Activated naive CD8-positive, alpha-beta T cell treated with anti-CD3 and anti-CD28 coated beads, Interleukin-2, amount 10 ng/mL, durations not matched to agents 7 days and 5 days (primary cell): ENCODE measurements around the gene ZKSCAN4. TPM values are rescaled to one million over a fixed set of nuclear protein-coding genes. Genes with fewer than 3 reads are reported as not detected.
A peak's percentile ranks its signal among the peaks of the same experiment; 100 is the strongest.

Experiments used
- ATAC-seq: fragments of 150-1000 bp; cut with Tn5 transposase; one replicate; pipeline ENCODE4 v1.10.0; 2021; ENCODE audit warnings: low read depth, moderate library complexity
- POLR2A ChIA-PET: fragments of 350-600 bp; sonication (Branson Sonifier 250); formaldehyde crosslinking; loops from one replicate; lab custom pipeline; 2021; ENCODE audit warnings: antibody characterized with exemption; lab: Charles Lee
- DNase-seq: peaks from one replicate; pipeline ENCODE4 v3.0.0; 2021
- H3K27ac Mint-ChIP-seq: one replicate; pipeline ENCODE4 v1.8.0; 2022; ENCODE audit warnings: mild to moderate bottlenecking, mixed read lengths
- H3K27me3 Mint-ChIP-seq: one replicate; pipeline ENCODE4 v1.8.0; 2022; ENCODE audit warnings: mild to moderate bottlenecking, moderate library complexity, mixed read lengths
- H3K36me3 Mint-ChIP-seq: one replicate; pipeline ENCODE4 v1.8.0; 2021; ENCODE audit warnings: mild to moderate bottlenecking, mixed read lengths
- H3K4me1 Mint-ChIP-seq: one replicate; pipeline ENCODE4 v1.8.0; 2021; ENCODE audit warnings: mixed read lengths
- H3K4me3 Mint-ChIP-seq: one replicate; pipeline ENCODE4 v1.8.0; 2022; ENCODE audit warnings: mild to moderate bottlenecking, moderate library complexity, mixed read lengths
- H3K9me3 Mint-ChIP-seq: one replicate; pipeline ENCODE4 v1.8.0; 2021; ENCODE audit warnings: mixed read lengths
- total RNA-seq, 2 experiments: library from RNA; stranded (reverse); gene quantifications; one replicate each; pipeline ENCODE4 v1.2.3, GENCODE V29; 2021

Gene ZKSCAN4
- total RNA-seq, 2 experiments from 2014 or later, result 10.5 to 11.3 TPM

DNA sequence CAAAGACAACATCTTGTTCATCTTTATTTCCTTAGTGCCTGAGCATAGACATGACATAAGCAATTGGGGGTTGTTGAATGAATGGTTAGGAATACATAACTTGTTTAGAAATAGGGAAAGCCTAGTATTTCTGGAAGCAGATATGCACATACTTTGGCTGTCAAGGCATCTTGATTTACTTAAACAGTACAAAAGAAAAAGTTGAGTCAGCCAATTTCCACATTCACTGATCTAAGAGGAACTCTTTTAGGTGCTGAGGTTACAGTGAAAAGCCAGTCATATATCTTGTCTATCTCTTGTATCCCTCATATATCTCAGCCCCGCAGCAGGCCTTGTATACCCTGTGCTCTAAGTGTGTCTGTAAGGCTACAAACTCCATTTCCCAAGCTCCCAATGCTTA is 11.6 kb downstream of the ZKSCAN4 start:
- Mint-ChIP-seq H3K9me3 (peaks cover 4% of the 10 kb centered on the region), H3K4me3 (no peak overlapping the region), H3K27ac (no peak overlapping the region), H3K36me3 (peaks cover 18% of the 10 kb centered on the region), H3K4me1 (peaks cover 4% of the 10 kb centered on the region), H3K27me3 (no peaks in the 10 kb centered on the region)
- DNase-seq (no peak), ATAC-seq (no peak)
- POLR2A ChIA-PET, result no interaction called here

DNA sequence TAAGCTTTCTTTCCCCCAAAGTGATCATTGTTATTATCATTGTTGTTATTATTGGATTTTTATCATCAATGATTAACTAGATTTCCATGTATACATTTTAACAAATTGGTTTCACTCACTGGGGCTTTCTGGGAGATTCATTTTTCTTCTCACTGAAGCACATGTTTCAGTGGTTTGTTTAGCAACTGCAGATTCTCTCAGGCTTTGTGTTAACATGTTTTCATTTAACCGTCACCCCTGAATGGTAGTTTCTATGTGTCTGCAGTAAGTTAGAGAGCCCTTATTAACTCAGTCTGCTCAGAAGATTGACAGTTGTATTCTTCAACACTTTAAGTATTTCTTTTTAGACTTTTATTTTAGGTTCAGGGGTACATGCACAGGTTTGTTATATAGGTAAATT is 12.4 kb downstream of the ZKSCAN4 start:
- ATAC-seq (no peak), DNase-seq (no peak)
- peaks cover 4% of the 10 kb centered on the region for H3K4me1 Mint-ChIP-seq
- peaks cover 13% of the 10 kb centered on the region for H3K36me3 Mint-ChIP-seq
- H3K27me3 Mint-ChIP-seq, result no peaks in the 10 kb centered on the region
- POLR2A ChIA-PET, result no interaction called here
- no peak overlapping the region for H3K4me3 Mint-ChIP-seq
- H3K27ac Mint-ChIP-seq, result no peak overlapping the region
- H3K9me3 Mint-ChIP-seq, result peaks cover 4% of the 10 kb centered on the region

DNA sequence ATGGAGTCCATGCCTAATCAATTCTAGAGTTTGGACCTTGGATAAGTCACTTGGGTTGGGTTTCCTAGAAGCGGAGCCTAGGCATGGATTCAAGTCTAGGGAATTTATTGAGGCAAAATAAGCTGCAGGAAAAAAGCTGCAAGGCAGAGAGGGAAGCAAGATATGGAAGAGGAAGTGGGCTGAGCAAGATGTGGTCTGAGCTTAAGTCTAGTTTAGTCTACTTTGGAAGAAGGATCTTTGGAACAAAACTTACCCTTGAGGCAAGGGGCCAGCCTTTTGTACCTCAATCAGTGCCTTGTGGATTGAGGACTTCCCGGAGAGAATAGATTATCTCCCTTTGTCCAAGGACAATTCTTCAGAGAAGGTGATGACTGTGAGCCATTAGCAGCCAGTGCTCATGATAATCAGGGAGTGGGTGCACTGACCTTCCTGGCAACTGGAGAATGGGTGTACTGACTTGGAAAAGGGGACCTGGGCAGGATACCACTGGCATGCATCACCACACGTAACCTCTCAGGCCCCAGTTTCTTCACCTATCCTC is 16.1 kb downstream of the ZKSCAN4 start:
- peaks cover 4% of the 10 kb centered on the region for H3K9me3 Mint-ChIP-seq
- ATAC-seq (no peak), DNase-seq (no peak)
- peaks cover 27% of the 10 kb centered on the region for H3K36me3 Mint-ChIP-seq
- POLR2A ChIA-PET, result no interaction called here
- H3K27me3 Mint-ChIP-seq, result no peaks in the 10 kb centered on the region
- no peak overlapping the region for H3K27ac Mint-ChIP-seq
- H3K4me1 Mint-ChIP-seq, result peaks cover 4% of the 10 kb centered on the region
- no peak overlapping the region for H3K4me3 Mint-ChIP-seq

DNA sequence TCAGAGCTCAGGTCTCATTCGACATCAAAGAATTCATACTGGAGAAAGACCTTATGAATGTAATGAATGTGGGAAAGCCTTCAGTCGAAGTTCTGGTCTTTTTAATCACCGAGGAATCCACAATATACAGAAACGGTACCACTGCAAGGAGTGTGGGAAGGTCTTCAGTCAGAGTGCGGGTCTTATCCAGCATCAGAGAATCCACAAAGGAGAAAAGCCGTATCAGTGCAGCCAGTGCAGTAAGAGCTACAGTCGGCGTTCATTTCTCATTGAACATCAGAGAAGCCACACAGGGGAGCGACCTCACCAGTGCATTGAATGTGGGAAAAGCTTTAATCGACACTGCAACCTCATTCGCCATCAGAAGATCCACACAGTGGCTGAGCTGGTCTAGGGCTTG is 19.3 kb downstream of the ZKSCAN4 start:
- no peak overlapping the region for H3K4me3 Mint-ChIP-seq
- no peaks in the 10 kb centered on the region for H3K27me3 Mint-ChIP-seq
- no peak for DNase-seq
- H3K36me3 Mint-ChIP-seq, result peaks cover 41% of the 10 kb centered on the region
- peaks cover 18% of the 10 kb centered on the region for H3K4me1 Mint-ChIP-seq
- POLR2A ChIA-PET, result no interaction called here
- ATAC-seq, result no peak
- H3K9me3 Mint-ChIP-seq, result no peaks in the 10 kb centered on the region
- no peak overlapping the region for H3K27ac Mint-ChIP-seq

DNA sequence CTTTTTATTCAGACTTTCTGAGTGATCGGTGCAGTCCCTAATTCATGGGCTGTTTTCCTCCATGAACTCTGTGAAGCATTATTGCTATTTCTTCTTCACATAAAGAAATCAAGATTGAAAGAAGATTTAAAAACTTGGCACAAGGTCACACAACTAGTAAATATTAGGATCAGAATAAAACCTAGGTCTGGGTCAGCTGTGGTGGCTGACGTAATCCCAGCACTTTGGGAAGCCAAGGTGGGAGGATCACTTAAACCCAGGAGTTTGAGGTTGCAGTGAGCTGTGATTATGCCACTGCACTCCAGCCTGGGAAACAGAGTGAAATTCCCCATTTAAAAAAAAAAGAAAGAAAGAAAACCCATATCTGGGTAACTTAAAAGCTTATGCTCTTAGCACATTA is 25.6 kb downstream of the ZKSCAN4 start:
- Mint-ChIP-seq H3K4me3 (no peak overlapping the region), H3K9me3 (no peaks in the 10 kb centered on the region), H3K36me3 (peaks cover 31% of the 10 kb centered on the region), H3K27ac (no peak overlapping the region), H3K27me3 (peaks cover 29% of the 10 kb centered on the region), H3K4me1 (peaks cover 33% of the 10 kb centered on the region)
- DNase-seq (no peak), ATAC-seq (no peak)
- POLR2A ChIA-PET, result no interaction called here

DNA sequence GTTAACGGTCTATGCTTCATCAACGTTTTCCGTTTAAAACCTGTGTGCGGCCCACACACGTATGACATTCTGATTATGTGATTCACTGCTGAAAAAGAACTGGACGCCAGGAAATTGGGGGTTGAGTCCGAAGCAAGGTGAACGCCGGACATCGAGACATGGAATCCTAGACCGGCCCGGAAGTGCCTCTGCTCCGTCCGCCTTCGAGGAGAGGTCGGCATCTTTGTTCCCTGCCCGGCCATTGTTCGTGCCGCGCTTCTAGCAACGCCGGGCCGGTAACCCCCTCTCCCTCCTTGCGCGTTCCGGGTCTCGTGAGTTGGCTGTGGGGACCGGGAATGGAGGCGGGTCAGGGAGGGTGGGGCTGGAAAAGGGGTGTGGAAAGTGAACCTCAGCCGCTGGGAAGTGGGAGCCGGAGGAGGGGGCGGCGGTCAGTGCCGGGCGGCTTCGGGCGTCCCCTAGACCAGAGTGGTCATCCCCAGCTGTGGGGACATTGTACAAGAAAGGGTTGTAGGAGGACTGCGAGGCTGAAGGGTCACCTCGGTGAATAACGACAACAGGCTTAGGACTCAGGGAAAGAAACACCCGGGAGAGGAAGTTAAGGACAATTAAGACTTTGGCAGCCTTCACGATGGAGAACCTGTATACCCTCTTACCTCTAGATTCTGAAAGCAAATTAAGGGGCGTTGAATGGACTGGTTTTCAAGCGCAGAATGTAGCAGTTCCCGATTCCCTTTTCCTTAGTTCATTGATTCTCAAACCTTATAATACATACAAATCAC is 26.8 kb downstream of the ZKSCAN4 start, which contains the start of gene ZSCAN9:
Gene ZSCAN9, plus strand, starts transcription at position 220 of the 779 bp plus-strand sequence. CDS start 1,810 bp downstream, outside the sequence.
- Mint-ChIP-seq H3K27ac (peak within 1 kb of the TSS; percentile 72), H3K4me1 (peaks cover 33% of the 10 kb centered on the region), H3K4me3 (peak within 1 kb of the TSS; percentile 86), H3K36me3 (peaks cover 21% of the 10 kb centered on the region), H3K9me3 (no peaks in the 10 kb centered on the region), H3K27me3 (peaks cover 41% of the 10 kb centered on the region)
- DNase-seq (peak; percentile 53), ATAC-seq (peak; percentile 71)
- POLR2A ChIA-PET, result no interaction called here

DNA sequence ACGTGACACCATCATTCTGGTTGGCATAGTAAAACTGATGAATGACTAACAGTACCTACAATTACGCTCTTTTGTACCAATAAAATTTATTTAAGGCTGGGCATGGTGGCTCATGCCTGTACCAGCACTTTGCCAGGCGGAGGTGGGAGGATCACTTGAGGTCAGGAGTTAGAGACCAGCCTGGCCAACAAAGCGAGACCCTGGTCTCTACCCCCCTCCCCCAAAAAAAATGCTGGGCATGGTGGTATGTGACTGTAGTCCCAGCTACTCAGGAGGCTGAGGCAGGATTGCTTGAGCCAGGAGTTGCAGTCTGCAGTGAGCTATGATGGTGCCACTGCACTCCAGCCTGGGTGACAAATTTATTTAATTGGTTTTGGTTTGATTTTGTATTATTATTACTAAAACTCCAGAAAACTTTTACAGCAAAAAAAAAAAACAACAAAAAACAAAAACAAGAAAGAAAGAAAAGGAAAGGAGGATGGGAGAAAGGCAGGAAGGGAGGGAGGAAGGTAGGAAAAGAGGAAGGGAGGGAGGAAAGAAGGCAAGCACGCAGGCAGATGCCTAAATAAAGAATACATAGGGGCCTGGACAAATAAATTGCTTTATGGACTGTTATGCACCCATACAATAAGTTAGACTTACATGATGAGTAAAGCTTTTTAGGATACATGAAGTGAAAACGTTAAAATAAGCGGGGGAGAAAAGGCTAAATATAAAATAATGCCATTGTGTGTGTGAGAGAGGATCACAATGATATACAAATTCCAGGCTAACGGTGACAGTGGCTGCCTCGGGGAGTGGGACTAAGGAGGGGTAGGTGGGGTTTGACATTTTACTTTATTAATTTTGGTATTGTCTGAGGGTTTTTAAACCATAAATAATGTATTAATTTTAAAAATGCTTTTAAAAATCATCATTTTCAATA is 27.7 kb downstream of the ZKSCAN4 start:
- peak overlapping the region; percentile 56 for H3K27ac Mint-ChIP-seq
- H3K36me3 Mint-ChIP-seq, result peaks cover 16% of the 10 kb centered on the region
- peaks cover 35% of the 10 kb centered on the region for H3K4me1 Mint-ChIP-seq
- H3K9me3 Mint-ChIP-seq, result no peaks in the 10 kb centered on the region
- ATAC-seq (no peak), DNase-seq (no peak)
- POLR2A ChIA-PET, result interaction anchor here (0.7 kb wide), 1 partner anchor 813 kb away, joined by 6 read pairs; no protein-coding TSS in a partner anchor
- peak overlapping the region; percentile 86 for H3K4me3 Mint-ChIP-seq
- peaks cover 49% of the 10 kb centered on the region for H3K27me3 Mint-ChIP-seq

DNA sequence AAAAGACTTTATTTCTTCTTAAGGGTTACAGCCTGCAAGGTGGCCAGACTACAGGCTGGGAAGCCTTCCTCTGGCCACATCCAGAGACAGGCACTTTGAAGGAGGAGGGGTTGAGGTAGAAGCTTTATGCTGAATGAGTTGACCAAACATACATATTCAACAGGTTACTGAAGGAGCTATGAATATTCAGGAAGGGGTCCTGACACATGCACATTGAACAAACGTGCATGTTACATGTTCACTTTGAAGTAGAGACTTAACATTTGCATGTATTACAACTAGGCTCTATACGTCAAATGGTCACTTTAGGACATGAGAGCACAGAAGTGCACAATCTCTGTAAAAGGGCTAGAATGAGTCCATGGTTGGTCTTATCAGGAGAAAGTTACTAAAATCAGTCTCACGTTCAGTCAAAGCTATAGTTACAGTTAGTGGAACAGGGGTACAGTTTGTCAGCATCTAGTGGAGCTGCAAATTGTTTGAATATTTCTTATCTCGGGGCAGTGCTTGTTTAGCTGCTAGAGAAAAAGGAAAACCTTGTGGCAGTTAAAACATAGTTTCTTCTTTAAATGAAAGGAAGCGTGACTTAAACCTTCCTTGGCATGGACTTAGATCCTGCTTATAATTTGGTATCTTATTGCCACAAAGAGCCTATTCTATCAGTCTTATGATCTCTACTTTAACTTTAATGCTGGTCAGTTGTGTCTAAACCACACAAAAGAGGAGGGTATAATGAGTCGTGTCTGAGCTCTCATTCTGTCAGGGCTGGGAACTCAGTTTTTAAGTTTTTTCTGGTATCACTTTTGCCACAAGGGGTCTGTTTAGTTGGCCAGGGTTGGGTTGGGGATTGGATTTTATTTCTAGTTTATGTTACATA is 31.6 kb downstream of the ZKSCAN4 start:
- peaks cover 79% of the 10 kb centered on the region for H3K27me3 Mint-ChIP-seq
- H3K4me1 Mint-ChIP-seq, result peaks cover 12% of the 10 kb centered on the region
- no peaks in the 10 kb centered on the region for H3K9me3 Mint-ChIP-seq
- POLR2A ChIA-PET, result interaction anchor here (0.8 kb wide), 1 partner anchor 67 kb away, joined by 3 read pairs; no protein-coding TSS in a partner anchor
- no peaks in the 10 kb centered on the region for H3K36me3 Mint-ChIP-seq
- H3K4me3 Mint-ChIP-seq, result no peak overlapping the region
- H3K27ac Mint-ChIP-seq, result no peak overlapping the region
- DNase-seq, result no peak
- ATAC-seq, result no peak

DNA sequence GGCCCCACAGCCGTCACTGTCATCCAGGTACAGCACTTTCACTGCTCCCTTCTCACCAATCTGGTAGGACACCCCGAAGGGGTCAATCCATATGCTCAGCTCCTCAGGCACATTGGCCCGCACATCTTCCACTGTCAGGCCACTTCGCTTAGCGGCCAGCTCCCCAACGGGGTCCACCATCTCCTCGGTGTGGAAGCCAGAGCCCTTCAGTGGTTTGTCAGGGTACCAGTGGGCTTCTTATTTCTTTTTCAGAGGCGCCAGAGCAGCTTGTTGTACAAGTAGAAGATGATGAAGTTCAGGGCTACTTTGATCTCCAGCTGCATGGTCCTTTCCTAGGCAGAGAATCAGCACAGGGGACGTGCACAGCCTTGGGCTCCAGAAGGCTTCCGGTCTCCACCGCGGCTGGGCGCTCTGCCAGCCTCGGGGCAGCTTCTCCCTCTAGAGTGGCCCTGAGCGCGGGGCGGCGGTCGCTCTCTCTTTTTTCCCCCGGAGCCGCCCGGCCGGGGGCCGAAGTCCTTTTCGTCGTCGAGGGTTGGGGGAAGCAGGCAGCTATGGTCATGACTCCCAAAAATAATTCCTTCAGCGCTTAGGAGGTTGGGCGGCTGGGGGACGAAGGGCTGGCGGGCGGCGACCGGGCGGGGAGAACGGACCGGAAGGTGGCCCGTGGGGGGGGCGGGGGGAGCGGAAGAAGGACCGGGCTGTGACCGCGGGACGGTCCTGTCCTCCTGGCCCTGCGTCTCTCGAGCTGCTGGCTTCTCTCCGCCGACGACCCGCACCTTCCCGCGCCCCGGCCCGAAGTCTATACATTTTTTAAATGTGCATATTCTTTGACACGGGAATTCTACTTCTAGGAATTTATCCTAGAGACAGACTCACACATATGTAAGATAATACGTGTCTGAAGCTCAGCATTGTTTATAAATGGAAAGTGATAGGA is 33.5 kb downstream of the ZKSCAN4 start:
- Mint-ChIP-seq H3K4me3 (peak overlapping the region; percentile 80), H3K36me3 (no peaks in the 10 kb centered on the region), H3K4me1 (peaks cover 7% of the 10 kb centered on the region), H3K27ac (no peak overlapping the region), H3K27me3 (peaks cover 82% of the 10 kb centered on the region), H3K9me3 (no peaks in the 10 kb centered on the region)
- DNase-seq, result peak; percentile 56
- POLR2A ChIA-PET, result interaction anchor here (0.7 to 1.0 kb wide), 2 partner anchors 49 to 94 kb away, joined by 4 read pairs; partner anchors contain the start of genes ZSCAN16 and ZSCAN26
- peak; percentile 76 for ATAC-seq

DNA sequence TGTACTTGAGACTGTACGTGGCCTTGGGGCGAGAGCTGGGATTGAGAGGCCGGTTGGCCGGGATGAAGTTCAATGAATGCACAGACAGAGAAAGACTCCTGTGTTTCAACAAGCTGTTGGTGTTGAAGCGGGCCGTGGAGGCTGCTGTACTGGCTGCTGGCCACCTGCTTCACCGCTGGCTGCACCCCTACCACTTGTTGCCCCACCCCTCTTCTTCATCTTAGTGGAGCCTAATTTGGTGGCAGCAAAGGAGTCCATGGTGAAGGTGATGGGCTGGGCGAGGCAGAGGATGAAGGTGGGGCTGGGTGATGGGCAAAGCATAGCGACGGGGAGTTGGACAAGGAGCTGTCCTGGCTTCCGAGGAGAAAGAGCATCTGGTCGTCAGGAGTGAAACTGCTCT is 34.2 kb downstream of the ZKSCAN4 start:
- peaks cover 10% of the 10 kb centered on the region for H3K4me1 Mint-ChIP-seq
- DNase-seq, result no peak
- POLR2A ChIA-PET, result interaction anchor here (0.7 to 1.0 kb wide), 2 partner anchors 49 to 93 kb away, joined by 4 read pairs; partner anchors contain the start of genes ZSCAN16 and ZSCAN26
- peak overlapping the region; percentile 31 for H3K4me3 Mint-ChIP-seq
- H3K27me3 Mint-ChIP-seq, result peaks cover 82% of the 10 kb centered on the region
- no peaks in the 10 kb centered on the region for H3K36me3 Mint-ChIP-seq
- H3K27ac Mint-ChIP-seq, result no peak overlapping the region
- ATAC-seq, result no peak
- no peaks in the 10 kb centered on the region for H3K9me3 Mint-ChIP-seq

DNA sequence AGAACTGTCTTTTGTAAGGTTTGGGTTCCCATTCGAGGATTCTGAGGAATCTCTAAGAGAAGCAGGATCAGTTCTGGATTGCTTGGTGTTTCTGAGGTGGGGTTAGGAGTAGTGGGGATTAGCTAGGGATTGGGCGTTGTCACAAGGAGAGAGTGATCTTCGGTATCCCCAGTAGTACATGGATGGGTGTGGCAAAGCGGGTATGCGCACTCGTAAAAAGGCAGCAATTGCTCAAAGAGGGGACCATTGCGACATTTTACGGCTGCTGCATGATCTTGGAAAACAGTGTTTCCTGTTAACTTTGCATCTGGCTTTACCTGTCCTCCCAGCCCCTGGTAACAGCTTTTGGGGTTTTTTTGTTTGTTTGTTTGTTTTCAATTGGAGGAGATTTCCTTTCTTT is 36.6 kb downstream of the ZKSCAN4 start:
- POLR2A ChIA-PET, result no interaction called here
- H3K27ac Mint-ChIP-seq, result no peak overlapping the region
- no peaks in the 10 kb centered on the region for H3K36me3 Mint-ChIP-seq
- no peaks in the 10 kb centered on the region for H3K9me3 Mint-ChIP-seq
- no peak for DNase-seq
- peaks cover 24% of the 10 kb centered on the region for H3K4me1 Mint-ChIP-seq
- no peak for ATAC-seq
- peak overlapping the region; percentile 32 for H3K4me3 Mint-ChIP-seq
- H3K27me3 Mint-ChIP-seq, result peaks cover 84% of the 10 kb centered on the region

DNA sequence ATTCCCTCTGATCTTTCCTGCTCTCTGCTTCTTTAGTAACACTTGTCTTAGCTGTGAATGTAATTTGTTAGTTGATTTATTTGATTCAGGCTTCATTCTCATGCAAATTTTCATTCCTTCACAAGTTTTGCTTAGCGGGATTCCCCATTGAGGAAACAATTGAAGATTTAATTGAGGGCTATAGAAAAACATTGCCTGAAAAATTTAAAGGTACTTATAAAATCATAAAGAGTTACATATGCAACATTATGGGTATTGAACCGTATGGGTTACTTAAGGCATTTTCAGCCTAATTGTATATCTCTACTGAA is 38.9 kb downstream of the ZKSCAN4 start:
- Mint-ChIP-seq H3K27me3 (peaks cover 86% of the 10 kb centered on the region), H3K36me3 (peaks cover 2% of the 10 kb centered on the region), H3K4me3 (peak overlapping the region; percentile 83), H3K9me3 (no peaks in the 10 kb centered on the region), H3K4me1 (peaks cover 22% of the 10 kb centered on the region), H3K27ac (no peak overlapping the region)
- DNase-seq (no peak), ATAC-seq (no peak)
- POLR2A ChIA-PET, result no interaction called here
